Uterus (tissue), 2 donors: ENCODE measurements around the gene ALOXE3.

Experiments
- POLR2A ChIP-seq, 2 donors: fragments of 450-650 bp; IDR thresholded peaks; one replicate each; pipeline ENCODE4 v1.6.1; 2016; ENCODE audit warnings: antibody characterized with exemption in 2 of 2, mild to moderate bottlenecking in 1 of 2, moderate library complexity in 1 of 2
- TF ChIP-seq, protein P1 (sequence below), 4 experiments: fragments of 200-600 bp in 2 of 4; fragments of 450-650 bp in 2 of 4; sonication (generic) in 2 of 4; IDR thresholded peaks; one replicate each; pipeline ENCODE4 v1.5.1; 2016 to 2019; ENCODE audit warnings: antibody characterized with exemption in 4 of 4, mild to moderate bottlenecking in 2 of 4, moderate library complexity in 1 of 4

DNA sequence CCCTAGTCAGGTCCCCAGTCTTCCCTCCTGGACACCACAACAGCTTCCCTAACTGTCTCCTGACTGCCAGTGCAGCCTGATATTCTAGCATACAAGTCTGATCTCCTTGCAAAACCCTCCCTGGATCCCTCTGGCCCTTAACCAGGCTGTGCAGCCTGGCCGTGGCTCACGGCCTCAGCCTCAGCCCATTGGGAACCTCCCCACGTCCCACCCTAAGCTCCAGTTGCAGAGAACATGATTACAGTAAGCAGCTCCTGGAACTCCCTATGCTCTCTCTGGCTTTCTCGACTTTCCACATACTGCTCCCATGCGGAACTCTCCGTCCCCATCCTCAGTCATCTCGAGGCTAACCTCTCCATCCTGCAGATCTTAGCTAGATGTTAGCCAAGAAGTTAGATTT, 43.8 kb downstream of the ALOXE3 start:
- TF ChIP-seq, protein P1, sequence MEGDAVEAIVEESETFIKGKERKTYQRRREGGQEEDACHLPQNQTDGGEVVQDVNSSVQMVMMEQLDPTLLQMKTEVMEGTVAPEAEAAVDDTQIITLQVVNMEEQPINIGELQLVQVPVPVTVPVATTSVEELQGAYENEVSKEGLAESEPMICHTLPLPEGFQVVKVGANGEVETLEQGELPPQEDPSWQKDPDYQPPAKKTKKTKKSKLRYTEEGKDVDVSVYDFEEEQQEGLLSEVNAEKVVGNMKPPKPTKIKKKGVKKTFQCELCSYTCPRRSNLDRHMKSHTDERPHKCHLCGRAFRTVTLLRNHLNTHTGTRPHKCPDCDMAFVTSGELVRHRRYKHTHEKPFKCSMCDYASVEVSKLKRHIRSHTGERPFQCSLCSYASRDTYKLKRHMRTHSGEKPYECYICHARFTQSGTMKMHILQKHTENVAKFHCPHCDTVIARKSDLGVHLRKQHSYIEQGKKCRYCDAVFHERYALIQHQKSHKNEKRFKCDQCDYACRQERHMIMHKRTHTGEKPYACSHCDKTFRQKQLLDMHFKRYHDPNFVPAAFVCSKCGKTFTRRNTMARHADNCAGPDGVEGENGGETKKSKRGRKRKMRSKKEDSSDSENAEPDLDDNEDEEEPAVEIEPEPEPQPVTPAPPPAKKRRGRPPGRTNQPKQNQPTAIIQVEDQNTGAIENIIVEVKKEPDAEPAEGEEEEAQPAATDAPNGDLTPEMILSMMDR (IDR thresholded peaks at IDR 0.05): no peak
- no peak for TF ChIP-seq POLR2A (IDR thresholded peaks at IDR 0.05)
